Lower leg skin (tissue), 3 donors: Measurements from ENCODE around the gene TNS3.

Source experiments
- CTCF ChIP-seq, 3 donors: fragments of 450-650 bp; IDR thresholded peaks; one replicate each; pipeline ENCODE4 v1.5.1; 2016; ENCODE audit warnings: antibody characterized with exemption in 3 of 3, mild to moderate bottlenecking in 3 of 3, moderate library complexity in 2 of 3
- POLR2A ChIP-seq, 2 donors: fragments of 450-650 bp; IDR thresholded peaks; one replicate each; pipeline ENCODE4 v1.6.1; 2016 to 2017; ENCODE audit warnings: antibody characterized with exemption in 2 of 2, mild to moderate bottlenecking in 1 of 2, moderate library complexity in 1 of 2

GRCh38 chr7:47622586-47622945 is 40.7 kb upstream of the TNS3 start:
- TF ChIP-seq CTCF (IDR thresholded peaks at IDR 0.05) (no peak), POLR2A (IDR thresholded peaks at IDR 0.05) (no peak)
